GM12801 (cell line): Measurements from ENCODE around the gene GCAT.

Experiments used
- TF ChIP-seq, protein P1 (sequence below): IDR thresholded peaks from one replicate; pipeline ENCODE4 v1.5.1; 2011; ENCODE audit warnings: control low read depth; ENCODE audit not compliant: insufficient read length; ENCODE audit errors: extremely low read depth

GCAT gene

DNA sequence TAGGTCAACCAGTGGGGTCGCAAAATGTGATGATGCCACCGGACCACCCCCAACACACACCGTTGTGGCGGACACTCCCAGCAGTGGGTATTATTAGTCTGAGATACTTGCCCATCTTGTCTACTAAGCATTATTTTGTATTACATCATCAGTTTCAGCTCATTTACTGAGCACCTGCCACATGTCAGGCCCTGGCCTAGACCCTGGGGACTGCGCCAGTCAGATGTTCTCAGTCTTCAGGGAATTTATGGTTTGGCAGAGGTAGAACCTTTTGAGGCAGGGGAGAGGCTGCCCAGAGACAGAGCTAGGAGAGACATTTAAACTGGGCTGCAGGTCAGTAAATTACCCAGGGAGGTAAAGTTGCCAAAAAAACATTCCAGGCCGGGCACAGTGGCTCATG, 43.1 kb upstream of the GCAT start:
- TF ChIP-seq, protein P1, sequence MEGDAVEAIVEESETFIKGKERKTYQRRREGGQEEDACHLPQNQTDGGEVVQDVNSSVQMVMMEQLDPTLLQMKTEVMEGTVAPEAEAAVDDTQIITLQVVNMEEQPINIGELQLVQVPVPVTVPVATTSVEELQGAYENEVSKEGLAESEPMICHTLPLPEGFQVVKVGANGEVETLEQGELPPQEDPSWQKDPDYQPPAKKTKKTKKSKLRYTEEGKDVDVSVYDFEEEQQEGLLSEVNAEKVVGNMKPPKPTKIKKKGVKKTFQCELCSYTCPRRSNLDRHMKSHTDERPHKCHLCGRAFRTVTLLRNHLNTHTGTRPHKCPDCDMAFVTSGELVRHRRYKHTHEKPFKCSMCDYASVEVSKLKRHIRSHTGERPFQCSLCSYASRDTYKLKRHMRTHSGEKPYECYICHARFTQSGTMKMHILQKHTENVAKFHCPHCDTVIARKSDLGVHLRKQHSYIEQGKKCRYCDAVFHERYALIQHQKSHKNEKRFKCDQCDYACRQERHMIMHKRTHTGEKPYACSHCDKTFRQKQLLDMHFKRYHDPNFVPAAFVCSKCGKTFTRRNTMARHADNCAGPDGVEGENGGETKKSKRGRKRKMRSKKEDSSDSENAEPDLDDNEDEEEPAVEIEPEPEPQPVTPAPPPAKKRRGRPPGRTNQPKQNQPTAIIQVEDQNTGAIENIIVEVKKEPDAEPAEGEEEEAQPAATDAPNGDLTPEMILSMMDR = no peak

- TF ChIP-seq, protein P1 = no peak
Measured at GRCh38 chr22:37765498-37765897, 42.2 kb upstream of the GCAT start.

GRCh38 chr22:37765953-37766576, 41.7 kb upstream of the GCAT start:
- TF ChIP-seq, protein P1 = no peak

DNA sequence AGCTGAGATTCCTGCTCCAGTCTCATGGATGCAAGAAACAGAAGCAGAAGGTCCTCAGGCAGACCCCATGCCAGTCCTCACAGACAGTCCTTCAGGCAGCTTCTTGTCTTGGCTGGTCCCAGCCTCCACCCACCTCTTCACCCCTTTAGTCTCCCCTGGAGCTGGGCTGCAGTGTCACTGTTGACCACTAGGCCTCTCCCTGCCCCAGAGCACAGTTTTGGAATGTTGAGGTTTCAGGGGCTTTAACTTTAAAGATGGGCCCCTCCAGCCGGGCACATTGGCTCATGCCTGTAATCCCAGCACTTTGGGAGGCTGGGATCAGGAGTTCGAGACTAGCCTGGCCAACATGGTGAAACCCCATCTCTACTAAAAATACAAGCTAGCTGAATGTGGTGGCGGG, 39.5 kb upstream of the GCAT start:
- TF ChIP-seq, protein P1 = no peak

GRCh38 chr22:37769056-37769455, 38.7 kb upstream of the GCAT start:
- TF ChIP-seq, protein P1 = no peak

GRCh38 chr22:37771081-37771480, 36.7 kb upstream of the GCAT start:
- TF ChIP-seq, protein P1 = no peak

GRCh38 chr22:37771702-37772427, 35.9 kb upstream of the GCAT start:
- TF ChIP-seq, protein P1 = no peak
